Right ventricle myocardium inferior (tissue), 1 donor: ENCODE measurements around the gene GRID2. TPM values are rescaled to one million over a fixed set of nuclear protein-coding genes. Genes with fewer than 3 reads are reported as not detected.

Source experiments
- ATAC-seq: fragments of 200-7000 bp; cut with Tn5 transposase; one replicate; pipeline ENCODE4 v1.9.1; 2020; ENCODE audit warnings: mild to moderate bottlenecking, moderate library complexity
- DNase-seq: peaks from one replicate; pipeline ENCODE4 v3.0.0; 2021; ENCODE audit errors: missing footprints
- intact Hi-C: fragments of 100-400 bp; cut with DNase I; formaldehyde crosslinking; loops from one replicate; pipeline ENCODE4 v1.11.0; 2022
- total RNA-seq: library from RNA; stranded (reverse); fragmentation: NEBNext Ultra II Directional; extraction: Animal tissue kit (Norgen Biotek cat#: 25700); gene quantifications from one replicate; pipeline ENCODE4 v1.2.1, GENCODE V29; 2021
- donor health status: DM: no; HTN: yes; CAD: no; lungs with severe emphysema.

The GRID2 gene
- total RNA-seq, 1 donor from 2014 or later = 0.05 TPM

GRCh38 chr4:93461541-93461940 lies 1157.8 kb downstream of the GRID2 start:
- intact Hi-C loops = no loop called here
- no peak for ATAC-seq
- DNase-seq = no peak

- DNase-seq (peak; percentile 25), ATAC-seq (no peak)
- intact Hi-C loops = no loop called here
Measured at GRCh38 chr4:93466446-93466845, 1162.7 kb downstream of the GRID2 start.

- no peak for ATAC-seq
- no peak for DNase-seq
- intact Hi-C loops = no loop called here
Measured at GRCh38 chr4:93467484-93468155, 1163.9 kb downstream of the GRID2 start.

GRCh38 chr4:93469560-93469959 lies 1165.8 kb downstream of the GRID2 start:
- ATAC-seq (no peak), DNase-seq (no peak)
- intact Hi-C loops = no loop called here

GRCh38 chr4:93475730-93476129 lies 1172.0 kb downstream of the GRID2 start:
- intact Hi-C loops = no loop called here
- DNase-seq (no peak), ATAC-seq (no peak)

- intact Hi-C loops = no loop called here
- ATAC-seq = no peak
- DNase-seq = no peak
Measured at GRCh38 chr4:93478805-93479204, 1175.0 kb downstream of the GRID2 start.

GRCh38 chr4:93480452-93480851 lies 1176.7 kb downstream of the GRID2 start:
- ATAC-seq (no peak), DNase-seq (no peak)
- intact Hi-C loops = no loop called here

GRCh38 chr4:93495346-93495745 lies 1191.6 kb downstream of the GRID2 start:
- DNase-seq (no peak), ATAC-seq (no peak)
- intact Hi-C loops = no loop called here

GRCh38 chr4:93501244-93501643 lies 1197.5 kb downstream of the GRID2 start:
- no peak for DNase-seq
- no peak for ATAC-seq
- intact Hi-C loops = no loop called here

- ATAC-seq (no peak), DNase-seq (no peak)
- intact Hi-C loops = no loop called here
Measured at GRCh38 chr4:93501946-93502345, 1198.2 kb downstream of the GRID2 start.

GRCh38 chr4:93502991-93503390 lies 1199.2 kb downstream of the GRID2 start:
- intact Hi-C loops = no loop called here
- no peak for DNase-seq
- no peak for ATAC-seq

- no peak for ATAC-seq
- DNase-seq = no peak
- intact Hi-C loops = no loop called here
Measured at GRCh38 chr4:93513851-93514250, 1210.1 kb downstream of the GRID2 start.

GRCh38 chr4:93515208-93515607 lies 1211.4 kb downstream of the GRID2 start:
- no peak for ATAC-seq
- DNase-seq = no peak
- intact Hi-C loops = no loop called here

- intact Hi-C loops = no loop called here
- ATAC-seq = no peak
- DNase-seq = no peak
Measured at GRCh38 chr4:93529692-93530372, 1226.1 kb downstream of the GRID2 start.

- DNase-seq (no peak), ATAC-seq (no peak)
- intact Hi-C loops = no loop called here
Measured at GRCh38 chr4:93532234-93532633, 1228.5 kb downstream of the GRID2 start.

GRCh38 chr4:93540562-93540961 lies 1236.8 kb downstream of the GRID2 start:
- ATAC-seq (no peak), DNase-seq (no peak)
- intact Hi-C loops = no loop called here

- DNase-seq = no peak
- intact Hi-C loops = no loop called here
- ATAC-seq = no peak
Measured at GRCh38 chr4:93561842-93562241, 1258.1 kb downstream of the GRID2 start.

GRCh38 chr4:93568758-93569157 lies 1265.0 kb downstream of the GRID2 start:
- ATAC-seq (no peak), DNase-seq (no peak)
- intact Hi-C loops = no loop called here

- intact Hi-C loops = no loop called here
- ATAC-seq (no peak), DNase-seq (no peak)
Measured at GRCh38 chr4:93573285-93573684, 1269.5 kb downstream of the GRID2 start.

- intact Hi-C loops = no loop called here
- no peak for ATAC-seq
- no peak for DNase-seq
Measured at GRCh38 chr4:93578942-93579341, 1275.2 kb downstream of the GRID2 start.

- intact Hi-C loops = no loop called here
- DNase-seq (no peak), ATAC-seq (no peak)
Measured at GRCh38 chr4:93605163-93605562, 1301.4 kb downstream of the GRID2 start.
